K562 (cell line): Measurements from ENCODE around the gene GAP43. TPM values are rescaled to one million over a fixed set of nuclear protein-coding genes. Genes with fewer than 3 reads are reported as not detected.

Experiments
- ATAC-seq: fragments of 200-7000 bp; cut with Tn5 transposase; 3 replicates; pipeline ENCODE4 v1.9.1; 2020; ENCODE audit warnings: moderate library complexity
- BruUV-seq: library from RNA; stranded (reverse); fragments of 400-500 nt; replicated peaks from 2 replicates; lab custom pipeline; 2021; lab: Mats Ljungman, UMichigan
- CTCF ChIA-PET: fragments of 300-600 bp; formaldehyde crosslinking; extraction: SDS; loops from one replicate; lab custom pipeline; 2021; ENCODE audit warnings: low intra/inter-chr PET ratio; lab: Yijun Ruan, JAX
- POLR2A ChIA-PET: fragments of 300-600, 350-650 bp; sonication (Branson Sonifier 250); formaldehyde crosslinking; extraction: SDS; loops from one replicate; lab custom pipeline; 2021; ENCODE audit warnings: antibody characterized with exemption, inconsistent platforms; lab: Yijun Ruan, JAX
- DNase-seq, 4 experiments: peaks; one replicate each; pipeline versions ENCODE4 v3.0.0 to v3.0.0-alpha.2; 2011 to 2018; ENCODE audit warnings: low spot score in 3 of 4, mixed read lengths in 3 of 4; ENCODE audit errors: extremely low read depth in 1 of 4
- FAIRE-seq: peaks from 2 replicates; lab custom pipeline; 2011; peaks lifted over from hg19 to GRCh38; lab: Jason Lieb, UNC
- H2AFZ ChIP-seq: 2 replicates; pipeline ENCODE4 v1.6.0; 2011; ENCODE audit warnings: low read depth, low read length, control low read depth, inconsistent platforms
- H3K27ac ChIP-seq: fragments of 200-600 bp; 3 replicates; pipeline ENCODE4 v1.8.0; 2011; ENCODE audit warnings: low read depth, mild to moderate bottlenecking, control low read depth, inconsistent platforms, low read length, moderate library complexity, mixed read lengths; ENCODE audit errors: extremely low read depth
- H3K27me3 ChIP-seq, 2 experiments: fragments of 300-600 bp in 1 of 2; 2 replicates in 1 of 2; 3 replicates in 1 of 2; pipeline versions ENCODE4 v1.6.0 to v1.8.0; 2011; ENCODE audit warnings: inconsistent platforms in 2 of 2, low read length in 2 of 2, mild to moderate bottlenecking in 1 of 2, mixed read lengths in 1 of 2, moderate library complexity in 1 of 2; ENCODE audit not compliant: control insufficient read depth in 2 of 2, insufficient read depth in 2 of 2
- H3K36me3 ChIP-seq: fragments of 300-600 bp; 3 replicates; pipeline ENCODE4 v1.8.0; 2011; ENCODE audit warnings: mild to moderate bottlenecking, low read length, inconsistent platforms; ENCODE audit not compliant: control insufficient read depth, insufficient read depth
- H3K4me1 ChIP-seq, 2 experiments: fragments of 200-600 bp in 1 of 2; replicated peaks in 1 of 2; 2 replicates in 1 of 2; 3 replicates in 1 of 2; pipeline versions ENCODE4 v1.5.1 to v1.8.0; 2011; ENCODE audit warnings: inconsistent platforms in 2 of 2, low read length in 2 of 2, mild to moderate bottlenecking in 1 of 2, mixed read lengths in 1 of 2, moderate library complexity in 1 of 2; ENCODE audit not compliant: control insufficient read depth in 2 of 2, insufficient read depth in 2 of 2
- H3K4me2 ChIP-seq: 2 replicates; pipeline ENCODE4 v1.6.1; 2011; ENCODE audit warnings: low read length, control low read depth, inconsistent platforms, mixed read lengths; ENCODE audit not compliant: insufficient read depth
- H3K4me3 ChIP-seq: fragments of 200-600 bp; sonication (generic), shearing (Covaris generic); 2 replicates; pipeline ENCODE4 v1.5.1; 2016; ENCODE audit warnings: control low read depth, inconsistent platforms
- H3K79me2 ChIP-seq: fragments of 200-600 bp; 3 replicates; pipeline ENCODE4 v1.8.0; 2011; ENCODE audit warnings: low read length, inconsistent platforms; ENCODE audit not compliant: control insufficient read depth, insufficient read depth
- H3K9ac ChIP-seq, 2 experiments: 2 replicates each; pipeline versions ENCODE4 v1.6.0 to v1.6.1; 2011; ENCODE audit warnings: low read depth in 2 of 2, low read length in 2 of 2, control low read depth in 1 of 2, inconsistent platforms in 1 of 2, mild to moderate bottlenecking in 1 of 2, mixed read lengths in 1 of 2; ENCODE audit not compliant: insufficient read depth in 1 of 2
- H3K9me1 ChIP-seq: one replicate; pipeline ENCODE4 v1.6.0; 2011; ENCODE audit warnings: inconsistent platforms, mild to moderate bottlenecking, low read length, moderate library complexity; ENCODE audit not compliant: control insufficient read depth, insufficient read depth
- H3K9me3 ChIP-seq: replicated peaks from 2 replicates; pipeline ENCODE4 v1.5.1; 2011; ENCODE audit warnings: low read depth, low read length, inconsistent platforms; ENCODE audit not compliant: control insufficient read depth, insufficient read depth
- H4K20me1 ChIP-seq: replicated peaks from 2 replicates; pipeline ENCODE4 v1.6.1; 2011; ENCODE audit warnings: low read length, inconsistent platforms, mixed read lengths; ENCODE audit not compliant: control insufficient read depth, insufficient read depth
- ARNT ChIP-seq, 2 experiments: fragments of 450-650 bp; IDR thresholded peaks; 2 replicates each; pipeline ENCODE4 v1.6.1; 2016; ENCODE audit warnings: mild to moderate bottlenecking in 1 of 2
- CAMTA2 ChIP-seq: fragments of 250-450 bp; sonication (Bioruptor Pico); conservative IDR thresholded peaks from 2 replicates; pipeline ENCODE4 v1.5.1; 2022
- DEAF1 ChIP-seq: fragments of 450-650 bp; formaldehyde crosslinking; IDR thresholded peaks from 2 replicates; pipeline ENCODE4 v1.4.0; 2020; ENCODE audit warnings: mild to moderate bottlenecking, moderate library complexity
- HDGF ChIP-seq: fragments of 450-650 bp; IDR thresholded peaks from 2 replicates; pipeline ENCODE4 v1.6.1; 2016
- HLTF ChIP-seq: fragments of 450-650 bp; IDR thresholded peaks from 2 replicates; pipeline ENCODE4 v1.6.1; 2016
- HNRNPH1 ChIP-seq: fragments of 200-400 bp; formaldehyde crosslinking; optimal IDR thresholded peaks from 2 replicates; pipeline ENCODE3; 2017; ENCODE audit warnings: low read depth, mild to moderate bottlenecking, low read length, moderate library complexity
- KAT8 ChIP-seq: fragments of 450-650 bp; IDR thresholded peaks from 2 replicates; pipeline ENCODE4 v1.6.1; 2016; ENCODE audit warnings: low read depth, mild to moderate bottlenecking
- KLF10 ChIP-seq: fragments of 250-450 bp; sonication (Bioruptor Pico); IDR thresholded peaks from 2 replicates; pipeline ENCODE4 v1.6.1; 2021; ENCODE audit warnings: matching md5 sums
- KLF13 ChIP-seq: fragments of 450-650 bp; IDR thresholded peaks from 2 replicates; pipeline ENCODE4 v1.6.1; 2016; ENCODE audit warnings: missing genetic modification characterization, low read depth, mild to moderate bottlenecking, missing compliant biosample characterization, moderate library complexity, borderline replicate concordance
- MAFF ChIP-seq: IDR thresholded peaks from 2 replicates; pipeline ENCODE4 v1.6.1; 2012; ENCODE audit warnings: low read length, improper control_type of control experiment
- MAFG ChIP-seq: fragments of 450-650 bp; conservative IDR thresholded peaks from 2 replicates; pipeline ENCODE4 v1.6.1; 2016; ENCODE audit warnings: missing genetic modification characterization, missing compliant biosample characterization
- MITF ChIP-seq: IDR thresholded peaks from 2 replicates; pipeline ENCODE4 v1.6.1; 2014; ENCODE audit warnings: antibody characterized with exemption
- MLLT1 ChIP-seq, 2 experiments: fragments of 450-650 bp; IDR thresholded peaks; 2 replicates each; pipeline ENCODE4 v1.6.1; 2016
- NFE2 ChIP-seq: IDR thresholded peaks from 2 replicates; pipeline ENCODE4 v1.6.1; 2014; ENCODE audit warnings: antibody characterized with exemption, low read depth
- RFX1 ChIP-seq: fragments of 450-650 bp; IDR thresholded peaks from 2 replicates; pipeline ENCODE4 v1.6.1; 2016; ENCODE audit warnings: mild to moderate bottlenecking, moderate library complexity
- RFX7 ChIP-seq: fragments of 250-450 bp; sonication (Bioruptor Pico); IDR thresholded peaks from 2 replicates; pipeline ENCODE4 v1.5.1; 2021; ENCODE audit warnings: mild to moderate bottlenecking
- RNF2 ChIP-seq: sonication (generic); IDR thresholded peaks from 2 replicates; pipeline ENCODE4 v1.6.1; 2016
- SIN3B ChIP-seq: fragments of 450-650 bp; IDR thresholded peaks from 2 replicates; pipeline ENCODE4 v1.6.1; 2017; ENCODE audit warnings: low read depth, mild to moderate bottlenecking, moderate library complexity
- SIX5 ChIP-seq, 2 experiments: IDR thresholded peaks; 2 replicates each; pipeline ENCODE4 v1.6.1; 2011; ENCODE audit warnings: low read length in 2 of 2, borderline replicate concordance in 1 of 2, low read depth in 1 of 2, mild to moderate bottlenecking in 1 of 2, moderate library complexity in 1 of 2; ENCODE audit not compliant: insufficient read depth in 1 of 2
- ZEB2 ChIP-seq: fragments of 450-650 bp; IDR thresholded peaks from 2 replicates; pipeline ENCODE4 v1.6.1; 2016
- ZNF316 ChIP-seq: fragments of 450-650 bp; IDR thresholded peaks from 2 replicates; pipeline ENCODE4 v1.6.1; 2016
- ZNF780A ChIP-seq: fragments of 250-450 bp; sonication (Bioruptor Pico); IDR thresholded peaks from 2 replicates; pipeline ENCODE4 v1.5.0; 2021; ENCODE audit warnings: mild to moderate bottlenecking
- WGBS: fragments of 100-300 bp; shearing (Covaris generic); methylation state at CpG from one replicate; pipeline ENCODE4 v1.1.6; 2016; ENCODE audit warnings: low coverage, mixed read lengths; ENCODE audit not compliant: insufficient coverage; ENCODE audit errors: missing lambda C conversion rate; 5-methylcytosine and 5-hydroxymethylcytosine counted together
- in situ Hi-C: fragments of 300-500 bp; cut with MboI; formaldehyde crosslinking; loops from 4 replicates; pipeline ENCODE4 v1.15.0; 2018; ENCODE audit warnings: inconsistent platforms, mixed read lengths
- intact Hi-C: fragments of 100-400 bp; cut with micrococcal nuclease; formaldehyde crosslinking; loops from 2 replicates; pipeline ENCODE4 v1.14.2; 2022
- polyA plus RNA-seq, 8 experiments: library from polyadenylated mRNA; depleted of rRNA in 4 of 8; stranded (reverse) in 5 of 8; unstranded in 3 of 8; fragments of >200 nt; fragmentation: Nextera tagmentation in 2 of 8; fragmentation: Illumina TruSeq in 1 of 8; extraction: Ambion mirVana in 2 of 8; extraction: Trizol in 1 of 8; gene quantifications; 2 replicates each; pipeline versions ENCODE4 v1.2.1 to v1.2.3, GENCODE V29; 2011 to 2014; ENCODE audit warnings: inconsistent platforms in 1 of 8, missing spikeins in 1 of 8
- total RNA-seq, 7 experiments: library from RNA; depleted of rRNA in 6 of 7; stranded (reverse); fragments of >200 nt in 6 of 7; fragmentation: Illumina TruSeq in 2 of 7; extraction: Trizol in 2 of 7; gene quantifications; 2 replicates each; pipeline versions ENCODE4 v1.2.1 to v1.2.3, GENCODE V29; 2011 to 2021; ENCODE audit warnings: low replicate concordance in 1 of 7

Gene GAP43
- total and polyA plus RNA-seq, 9 of the 15 experiments (the other 6 are each of a cell fraction or from before 2014, with no cell fraction given) = 0.04 to 0.11 (median 0.09) TPM; not detected in 6

GRCh38 chr3:115709931-115710330, 86.6 kb downstream of the GAP43 start:
- DNase-seq (peak in 1 of 4 experiments; percentile 6), FAIRE-seq (no peak), ATAC-seq (peak; percentile 66)
- intact Hi-C loops = no loop called here
- H3K27ac ChIP-seq = no peak overlapping the region
- no peaks in the 10 kb centered on the region for H3K9me3 ChIP-seq
- in situ Hi-C loops = no loop called here
- ChIA-PET CTCF (no interaction called here), POLR2A (no interaction called here)
- no peaks in the 10 kb centered on the region for H3K4me1 ChIP-seq
- no peaks in the 10 kb centered on the region for H3K27me3 ChIP-seq
- H4K20me1 ChIP-seq = no peaks in the 10 kb centered on the region
- BruUV-seq = no TSS peak
- 19% methylated on average over 3 of the region's 3 CpGs for WGBS
- no peak overlapping the region for H3K4me2 ChIP-seq
- no peak overlapping the region for H3K4me3 ChIP-seq
- H2AFZ ChIP-seq = peak overlapping the region; percentile 45; the same call in 1 of the 2 replicates
- no peak overlapping the region for H3K9ac ChIP-seq
- no peaks in the 10 kb centered on the region for H3K9me1 ChIP-seq
- H3K79me2 ChIP-seq = no peaks in the 10 kb centered on the region
- no peaks in the 10 kb centered on the region for H3K36me3 ChIP-seq
- TF ChIP-seq KLF10 (CRISPR knock-in tag) (no peak), SIX5 (IDR thresholded peaks at IDR 0.05; ENCODE audit: borderline replicate concordance in 1 of 2, insufficient read depth in 1 of 2, low read depth in 1 of 2, low read length in 2 of 2) (no peak), MAFF (peak; percentile 28; the same call in 1 of the 2 replicates), HLTF (no peak), KLF13 (no peak), HNRNPH1 (no peak), ARNT (IDR thresholded peaks at IDR 0.05) (no peak), ZNF780A (CRISPR knock-in tag) (no peak), RFX7 (no peak), DEAF1 (CRISPR knock-in tag) (no peak), MLLT1 (IDR thresholded peaks at IDR 0.05) (no peak), CAMTA2 (CRISPR knock-in tag) (no peak), MAFG (tag) (peak; percentile 40; the same call in 1 of the 2 replicates), RNF2 (no peak), ZEB2 (no peak), HDGF (no peak), SIN3B (no peak), MITF (no peak), RFX1 (peak; percentile 42; the same call in 1 of the 2 replicates), ZNF316 (peak; percentile 90), KAT8 (no peak), NFE2 (peak; percentile 63)
